SK-N-MC (cell line): ENCODE data around the gene PDE6H.

Experiments
- EZH2 ChIP-seq: fragments of 200-600 bp; sonication (generic); IDR thresholded peaks from one replicate; pipeline ENCODE4 v1.6.1; 2017; ENCODE audit warnings: antibody characterized with exemption
- FOXP2 ChIP-seq: optimal IDR thresholded peaks from 2 replicates; pipeline ENCODE3; 2011; ENCODE audit warnings: mild to moderate bottlenecking, moderate library complexity; ENCODE audit not compliant: insufficient read depth; ENCODE audit errors: extremely low read length, control extremely low read depth
- POLR2AphosphoS5 ChIP-seq: IDR thresholded peaks from 2 replicates; pipeline ENCODE4 v1.6.1; 2012; ENCODE audit warnings: mild to moderate bottlenecking, low read depth, low read length, borderline replicate concordance

GRCh38 chr12:14965221-14965620 lies 7.6 kb upstream of the PDE6H start:
- TF ChIP-seq POLR2AphosphoS5 (no peak), EZH2 (no peak), FOXP2 (no peak)
